ENCODE results near the gene GPATCH8.
A peak's percentile ranks its signal among the peaks of the same experiment; 100 is the strongest.

- peak; percentile 51 to 87 (median 69) for TF ChIP-seq CTCF (IDR thresholded peaks at IDR 0.05)
- no peak for TF ChIP-seq POLR2A (IDR thresholded peaks at IDR 0.05)
Observed at GRCh38 chr17:44350733-44351226, 152.4 kb downstream of the GPATCH8 start.
